GM18861 (cell line): ENCODE results near the gene NKAIN2.
"Not testable (repeated sequence)": the region's sequence is repeated elsewhere in the genome, so short reads cannot be mapped to it uniquely, and the experiment has no call there.

Source experiments
- ATAC-seq: cut with Tn5 transposase; IDR thresholded peaks from one replicate; pipeline ENCODE4 v1.9.1; 2021; ENCODE audit not compliant: unreplicated experiment

The NKAIN2 gene

DNA sequence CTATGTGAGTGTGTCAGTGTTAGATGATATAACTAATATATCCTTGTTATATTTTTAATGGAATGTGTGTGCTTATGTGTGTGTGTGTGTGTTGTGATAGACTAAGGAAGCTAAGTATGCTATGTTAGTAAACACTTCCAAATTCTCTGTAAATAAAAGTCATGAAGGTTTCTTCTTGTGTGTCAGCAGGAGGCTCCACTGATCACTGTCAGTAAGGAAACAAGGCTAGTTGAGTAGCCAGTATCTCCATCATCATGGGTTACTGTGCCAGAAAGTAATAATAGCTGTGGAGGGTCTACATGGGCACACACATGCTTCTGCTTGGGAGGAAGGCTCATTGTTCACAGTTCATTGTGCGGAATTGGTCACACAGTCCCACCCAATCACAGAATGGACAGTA lies 855.8 kb downstream of the NKAIN2 start:
- no peak for ATAC-seq

DNA sequence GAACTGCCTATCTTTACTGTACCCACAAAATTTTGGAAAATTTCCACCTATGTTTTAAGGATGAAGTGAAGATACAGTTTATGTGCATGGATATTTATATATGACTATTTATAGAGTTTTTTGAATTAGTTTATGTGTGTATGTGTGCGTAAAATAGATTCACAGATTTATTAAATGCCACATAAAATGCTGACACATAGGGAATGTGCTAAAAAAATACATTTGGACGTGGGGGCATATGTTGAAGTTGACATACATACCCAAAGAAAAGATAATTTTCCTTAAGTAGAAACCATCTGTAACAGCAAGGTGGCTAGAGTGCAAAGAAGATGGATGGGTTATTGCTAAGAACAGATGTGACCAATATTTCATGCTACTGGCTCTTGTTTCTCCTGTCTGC lies 856.5 kb downstream of the NKAIN2 start:
- no peak for ATAC-seq

DNA sequence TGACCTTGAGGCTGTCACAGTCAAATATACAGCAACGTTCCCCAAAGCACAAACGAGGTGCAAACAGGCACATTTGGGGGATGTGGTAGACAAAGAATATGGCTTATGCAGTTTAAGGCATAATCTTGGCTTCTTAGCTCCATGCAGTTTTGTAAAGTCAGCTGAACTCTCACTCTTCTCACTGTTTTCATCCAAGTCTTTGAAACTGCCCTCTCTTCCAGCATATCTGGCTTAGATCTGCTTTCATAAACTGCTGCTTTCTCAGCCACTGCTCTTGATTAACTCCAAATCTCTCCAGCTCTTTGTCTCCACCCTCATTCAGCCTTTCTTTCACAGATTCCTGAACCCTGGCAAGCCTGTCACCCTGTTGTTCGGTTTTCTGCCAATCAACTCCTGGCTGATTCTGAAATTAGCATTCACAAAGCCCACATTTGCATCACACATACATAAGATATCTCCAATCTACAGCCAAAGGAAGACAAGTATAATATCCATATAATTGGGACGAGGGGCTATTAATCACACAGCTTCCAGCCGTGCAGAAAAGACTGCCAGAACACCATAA lies 857.5 kb downstream of the NKAIN2 start:
- ATAC-seq, result no peak

DNA sequence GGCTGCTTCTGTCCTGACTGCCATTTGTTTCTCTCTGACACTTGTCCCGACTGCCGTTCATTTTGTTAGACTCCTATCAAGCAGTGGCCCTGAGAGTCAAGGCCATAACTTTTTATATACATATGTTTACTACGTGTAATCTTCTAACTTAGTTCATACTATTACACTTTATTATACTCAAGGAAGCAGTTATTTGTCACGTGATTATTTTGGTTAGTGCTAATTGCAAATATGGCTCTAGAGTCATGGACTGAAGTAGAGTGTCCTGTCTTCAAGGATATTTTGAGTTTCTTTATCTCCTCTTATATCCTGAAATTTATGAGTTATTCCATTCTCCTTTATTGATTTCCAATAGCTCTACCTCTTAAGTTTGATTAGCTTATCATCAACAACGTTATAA lies 864.4 kb downstream of the NKAIN2 start:
- ATAC-seq, result no peak

DNA sequence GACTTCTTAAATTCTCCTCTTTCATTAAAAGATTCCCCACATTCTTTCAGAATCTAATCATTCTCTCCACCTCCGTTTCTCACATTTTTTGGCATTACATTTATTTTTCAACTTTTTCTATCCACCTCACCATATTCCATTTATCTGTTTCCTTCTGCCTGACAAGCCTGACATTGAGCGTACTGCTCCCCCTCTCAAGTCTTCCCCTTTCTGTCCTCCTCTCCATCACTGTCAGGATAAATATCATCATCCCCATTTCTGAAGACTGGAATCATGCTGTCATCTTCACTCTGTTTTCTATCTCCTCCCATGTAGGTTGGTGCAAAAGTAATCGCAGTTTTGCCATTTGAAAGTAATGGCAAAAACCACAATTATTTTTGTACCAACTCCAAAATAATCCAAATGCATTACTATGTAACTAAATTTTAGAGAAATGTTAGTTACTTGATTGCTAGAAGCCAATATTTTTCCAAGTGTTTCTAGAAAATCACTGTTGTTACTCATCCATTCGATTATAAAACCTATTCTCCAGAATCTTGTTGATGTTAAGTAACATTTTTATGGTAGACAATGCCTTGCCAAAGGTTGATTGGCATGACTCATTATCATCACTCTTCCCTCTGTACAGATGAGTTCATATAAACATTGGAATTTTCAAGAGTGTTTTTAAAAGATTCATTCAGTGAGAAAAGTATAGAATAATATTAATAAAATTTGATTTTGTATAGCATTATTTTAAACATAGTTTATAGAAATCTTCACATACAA lies 866.2 kb downstream of the NKAIN2 start:
- ATAC-seq, result no peak

DNA sequence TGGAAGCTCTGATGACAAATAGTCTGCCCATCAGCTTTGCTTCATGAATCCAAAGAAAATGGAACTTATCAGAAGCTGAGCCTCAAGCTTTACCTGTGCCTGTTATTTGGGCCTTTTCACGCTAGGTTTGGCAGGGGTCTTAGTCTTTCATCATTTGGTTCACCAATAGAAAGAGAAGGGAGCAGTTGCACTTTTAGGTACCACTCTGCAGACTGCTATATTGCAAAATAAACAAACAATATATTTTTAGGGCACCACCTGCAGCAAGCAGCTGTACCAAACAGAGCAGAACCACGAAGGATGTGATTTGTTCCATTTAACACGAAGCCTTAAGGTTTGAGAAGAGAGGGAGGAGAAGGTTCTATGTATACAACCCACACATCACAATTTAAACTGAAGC lies 867.1 kb downstream of the NKAIN2 start:
- ATAC-seq, result no peak

DNA sequence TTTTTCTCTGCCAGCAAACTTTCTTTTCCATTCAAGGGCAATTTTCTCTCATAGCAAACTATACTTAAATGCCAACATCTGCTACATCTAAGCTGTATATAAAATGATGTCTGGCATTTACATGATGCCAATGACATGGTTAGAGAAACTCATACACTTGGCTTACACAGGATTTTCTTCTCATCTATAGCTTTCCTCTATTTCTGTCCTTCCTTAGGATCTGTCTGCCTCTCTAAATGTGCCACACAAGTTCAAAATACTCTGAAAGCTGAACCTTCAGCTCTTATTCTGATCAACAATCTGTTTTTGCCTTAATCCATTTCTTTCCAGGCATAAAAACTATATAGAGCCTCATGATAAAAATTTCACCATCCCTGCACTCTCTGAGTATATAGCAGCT lies 867.7 kb downstream of the NKAIN2 start:
- no peak for ATAC-seq

DNA sequence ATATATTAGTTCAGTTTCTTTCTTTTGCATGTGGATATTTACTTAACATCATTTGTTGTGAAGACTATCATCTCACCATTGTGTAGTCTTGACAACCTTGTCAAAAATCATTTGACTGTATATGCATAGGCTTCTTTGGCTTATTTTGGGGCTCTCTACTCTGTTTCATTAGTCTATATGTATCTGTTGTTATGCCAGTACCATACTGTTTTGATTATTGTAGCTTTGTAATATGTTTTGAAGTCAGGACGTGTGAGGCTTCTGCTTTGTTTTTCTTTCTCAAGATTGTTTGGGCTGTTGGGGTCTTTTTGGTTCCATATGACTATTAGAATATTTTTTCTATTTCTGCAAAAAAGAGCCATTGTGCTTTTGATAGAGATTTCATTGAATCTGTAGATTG lies 870.4 kb downstream of the NKAIN2 start:
- no peak for ATAC-seq

DNA sequence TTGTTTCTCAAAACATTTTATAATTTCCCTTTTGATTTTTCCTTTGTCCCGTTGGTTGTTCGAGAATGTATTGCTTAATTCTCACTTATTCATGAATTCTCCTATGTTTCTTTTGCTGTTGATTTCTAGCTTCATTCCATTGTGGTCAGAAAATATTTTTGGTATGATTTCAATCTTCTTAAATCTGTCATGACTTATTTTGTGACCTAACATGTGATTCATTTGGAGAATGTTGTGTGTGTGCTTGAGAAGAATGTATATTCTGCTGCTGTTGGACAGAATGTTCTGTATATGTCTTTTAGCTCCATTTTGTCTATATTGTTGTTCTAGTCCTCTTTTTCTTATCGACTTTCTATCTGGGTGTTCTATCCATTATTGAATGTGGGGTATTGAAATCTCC lies 872.4 kb downstream of the NKAIN2 start:
- ATAC-seq, result no peak

DNA sequence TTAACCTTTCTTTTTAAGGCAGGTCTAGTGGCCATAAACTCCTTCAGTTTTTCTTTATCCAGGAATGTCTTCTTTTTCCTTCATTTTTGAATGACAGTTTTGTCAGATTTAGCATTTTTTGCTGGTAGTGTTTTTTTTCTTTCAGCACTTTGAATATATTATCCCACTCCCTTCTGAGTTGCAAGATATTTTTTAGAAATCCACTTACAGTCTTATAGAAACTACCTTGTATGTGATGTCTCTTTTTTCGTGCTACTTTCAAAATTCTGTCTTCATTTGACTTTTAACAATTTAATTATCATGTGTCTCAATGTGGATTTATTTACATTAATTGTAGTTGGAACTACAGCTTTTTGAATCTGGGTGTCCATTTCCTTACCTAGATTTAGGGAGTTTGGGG lies 874.2 kb downstream of the NKAIN2 start:
- no peak for ATAC-seq

DNA sequence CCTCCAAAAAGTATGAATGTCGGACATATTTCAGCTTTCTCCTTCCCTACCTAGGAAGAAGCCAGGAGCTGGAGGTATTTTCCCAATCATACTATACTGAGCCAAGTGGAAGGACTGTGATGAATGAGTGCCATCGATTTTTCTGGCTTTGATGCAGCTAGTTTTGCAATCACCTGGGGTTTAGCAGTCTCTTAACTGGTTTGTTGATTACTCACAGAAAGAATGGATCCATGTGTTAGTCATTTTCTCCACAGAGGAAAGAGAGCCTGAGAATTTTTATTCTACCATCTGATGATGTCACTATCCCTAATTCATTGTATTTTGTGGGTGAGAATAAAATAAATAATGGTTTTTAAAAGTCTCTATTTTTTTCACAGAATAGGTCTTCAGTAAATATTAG lies 875.7 kb downstream of the NKAIN2 start:
- ATAC-seq, result no peak

DNA sequence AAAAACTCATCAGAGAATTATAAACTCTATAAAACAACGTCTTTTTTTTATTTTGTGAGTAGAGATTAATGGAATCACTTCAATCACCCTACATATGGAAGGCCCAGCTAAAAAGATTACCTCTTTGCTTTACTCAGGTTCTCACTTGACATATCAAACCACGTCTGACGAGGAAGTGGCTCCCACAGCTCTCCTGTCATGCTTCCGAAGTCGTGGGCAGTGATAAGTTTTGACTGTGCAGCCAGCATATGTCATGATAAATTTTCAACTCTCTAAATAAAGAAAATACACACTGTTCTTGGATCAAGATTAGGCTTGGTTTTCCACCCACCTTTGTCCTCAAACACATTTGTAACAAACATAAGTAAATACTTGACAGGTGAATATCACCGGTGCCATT lies 879.1 kb downstream of the NKAIN2 start:
- ATAC-seq, result no peak

DNA sequence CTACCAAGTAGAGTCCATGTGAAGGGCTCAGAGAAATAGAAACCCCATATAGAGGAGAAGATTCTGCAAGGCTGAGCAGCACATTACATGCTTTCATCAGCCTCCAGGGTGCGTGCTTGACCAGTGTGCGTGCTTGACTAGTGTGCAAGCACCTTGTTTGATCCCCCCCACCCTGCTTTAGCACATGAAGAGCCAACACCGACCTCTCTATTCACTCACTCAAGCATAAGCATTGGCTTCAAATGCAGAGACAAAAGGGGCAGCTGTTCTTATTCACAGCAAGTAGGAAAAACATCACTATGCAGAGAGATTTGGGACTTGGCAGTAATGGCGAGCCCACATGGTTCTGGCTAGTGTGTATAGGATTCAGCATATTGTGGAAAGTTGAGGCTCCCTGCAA lies 879.8 kb downstream of the NKAIN2 start:
- no peak for ATAC-seq

DNA sequence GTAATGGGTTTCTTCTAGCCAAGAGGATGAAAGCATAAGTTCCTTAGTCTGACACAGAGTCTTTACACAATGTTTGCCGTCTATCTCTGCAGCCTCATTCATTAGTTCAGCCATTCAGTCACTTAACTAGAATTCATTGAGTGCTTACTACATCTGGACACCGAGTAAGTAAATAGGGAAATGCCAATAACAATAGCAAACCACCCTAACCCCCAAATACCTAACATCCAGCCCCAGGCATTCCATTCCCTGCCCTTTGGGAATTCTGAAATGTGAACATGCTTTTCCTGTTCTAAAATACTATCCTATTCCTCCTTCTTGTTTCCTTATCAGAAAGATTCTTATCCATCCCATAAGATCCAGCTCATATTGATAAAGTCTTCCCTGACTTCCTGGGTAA lies 881.0 kb downstream of the NKAIN2 start:
- ATAC-seq, result no peak

DNA sequence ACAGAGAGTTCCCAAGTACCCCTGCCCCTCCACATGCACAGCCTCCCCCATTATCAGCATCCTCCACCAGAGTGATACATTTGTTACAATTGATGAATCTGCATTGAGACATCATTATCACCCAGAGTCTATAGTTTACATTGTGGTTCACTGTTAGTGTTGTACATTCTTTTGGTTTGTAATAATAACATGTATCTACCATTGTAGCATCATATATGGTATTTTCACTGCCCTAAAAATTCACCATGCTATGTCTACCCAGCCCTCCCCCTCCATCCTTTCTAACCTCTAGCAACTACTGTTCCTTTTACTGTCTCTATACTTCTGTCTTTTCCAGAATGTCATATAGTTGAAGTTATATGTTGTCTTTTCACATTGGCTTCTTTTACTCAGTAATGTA lies 884.7 kb downstream of the NKAIN2 start:
- no peak for ATAC-seq

DNA sequence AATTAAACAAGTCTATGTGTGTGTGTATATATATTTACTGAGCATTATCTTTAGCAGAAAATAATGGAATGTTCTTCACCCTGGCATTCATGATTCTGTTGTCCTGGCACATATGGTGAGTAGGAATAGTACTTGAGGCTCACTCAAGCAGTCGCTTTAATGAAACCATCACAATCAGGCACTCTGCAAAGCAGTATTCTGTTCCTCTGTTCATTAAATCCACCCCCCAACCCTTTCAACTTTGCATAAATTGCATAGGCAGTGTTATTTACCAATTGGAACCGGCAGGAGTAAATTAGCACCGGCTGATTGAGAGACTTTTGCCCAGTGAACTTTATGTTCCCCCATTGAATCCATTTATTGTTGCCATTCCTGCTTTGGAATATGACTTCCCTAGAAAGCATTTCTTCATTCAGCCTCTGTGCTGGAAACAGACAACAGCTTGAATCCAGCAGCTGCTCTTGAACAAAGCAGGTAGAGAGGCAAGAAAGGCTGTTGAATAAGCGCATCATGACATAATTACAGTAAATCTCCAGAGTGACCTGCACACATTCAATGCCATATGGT lies 890.6 kb downstream of the NKAIN2 start:
- no peak for ATAC-seq

DNA sequence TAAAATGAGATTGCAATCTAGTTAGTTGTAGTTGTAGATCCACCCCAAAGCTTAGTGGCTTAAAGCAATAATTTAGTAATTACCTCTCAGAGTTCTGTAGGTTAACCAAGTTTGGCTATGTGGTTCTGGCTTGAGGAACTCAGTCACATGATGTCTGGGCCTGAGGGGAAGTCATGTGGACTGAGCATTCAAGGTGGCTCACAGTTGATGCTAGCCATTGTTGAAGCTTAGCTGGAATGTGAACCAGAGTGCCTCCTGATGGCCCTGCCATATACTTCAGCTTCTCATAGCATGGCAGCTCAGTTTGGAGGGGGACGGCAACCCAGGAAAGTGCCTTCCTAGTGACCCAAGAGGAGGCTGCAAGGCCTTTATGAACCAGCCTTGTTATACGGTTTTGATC lies 895.4 kb downstream of the NKAIN2 start:
- ATAC-seq, result no peak

DNA sequence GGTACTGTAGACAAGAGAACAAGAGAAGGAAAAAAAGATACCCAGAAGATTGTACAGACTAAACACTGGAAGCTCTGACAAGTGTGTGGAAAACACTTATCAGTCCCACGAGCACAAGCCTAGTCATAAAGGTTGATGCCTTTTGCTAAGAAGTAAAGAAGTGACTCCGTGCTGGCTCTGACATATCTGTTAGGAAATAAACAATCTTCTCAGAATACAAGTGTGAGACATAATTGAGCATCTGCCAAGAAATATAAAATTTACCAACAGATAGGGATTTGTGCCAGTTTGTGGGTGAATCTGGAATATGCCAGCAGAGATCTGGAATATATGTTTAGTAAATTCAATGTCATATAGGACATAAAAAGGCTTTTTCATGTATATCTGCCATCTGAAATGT lies 899.9 kb downstream of the NKAIN2 start:
- no peak for ATAC-seq

DNA sequence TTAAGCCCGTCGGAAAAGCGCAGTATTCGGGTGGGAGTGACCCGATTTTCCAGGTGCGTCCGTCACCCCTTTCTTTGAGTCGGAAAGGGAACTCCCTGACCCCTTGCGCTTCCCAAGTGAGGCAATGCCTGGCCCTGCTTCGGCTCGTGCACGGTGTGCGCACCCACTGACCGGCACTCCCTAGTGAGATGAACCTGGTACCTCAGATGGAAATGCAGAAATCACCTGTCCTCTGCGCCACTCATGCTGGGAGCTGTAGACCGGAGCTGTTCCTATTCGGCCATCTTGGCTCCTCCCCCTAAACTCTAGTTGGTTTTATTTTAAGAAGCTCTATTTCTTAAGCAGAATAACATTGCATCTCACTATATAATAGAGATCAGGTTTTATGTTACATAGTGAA lies 908.9 kb downstream of the NKAIN2 start:
- not testable (repeated sequence) for ATAC-seq

DNA sequence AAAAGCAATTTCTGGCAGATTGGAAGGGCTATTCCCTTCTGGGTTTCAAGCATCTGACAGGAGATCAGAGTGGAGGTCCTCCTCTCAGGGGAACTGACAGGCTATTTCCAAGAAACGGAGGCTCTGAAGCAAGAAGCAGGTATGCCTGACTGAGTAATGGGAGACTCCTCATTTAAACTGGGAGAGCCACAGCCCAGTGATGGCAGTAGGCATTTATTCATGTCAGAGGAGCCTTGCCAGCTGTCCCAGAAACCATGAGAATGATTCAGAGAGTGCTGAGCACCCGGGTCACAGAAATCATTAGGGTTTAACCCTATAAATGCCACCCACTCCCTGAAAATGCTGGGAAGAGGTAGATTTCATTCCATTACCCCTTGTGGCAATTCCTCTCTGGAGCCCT lies 911.1 kb downstream of the NKAIN2 start:
- no peak for ATAC-seq

DNA sequence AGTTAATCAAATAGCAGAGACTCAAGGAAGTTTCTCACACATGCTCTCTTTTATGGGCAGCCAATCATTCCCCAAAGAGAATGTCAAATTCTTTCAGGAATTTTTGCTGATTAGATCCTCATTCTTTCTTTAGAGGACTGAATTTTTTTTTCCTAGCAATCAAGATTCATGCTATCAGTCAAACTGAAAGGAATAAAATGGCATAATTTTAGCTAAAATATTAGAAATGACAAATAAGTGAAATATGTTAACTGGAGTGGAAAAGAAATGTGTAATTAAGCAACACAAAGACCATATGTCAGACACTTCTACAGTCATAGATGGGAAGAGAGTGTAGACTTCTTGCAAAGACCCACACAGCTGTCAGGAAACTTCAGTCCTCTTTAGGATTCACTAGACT lies 916.2 kb downstream of the NKAIN2 start:
- ATAC-seq, result no peak

DNA sequence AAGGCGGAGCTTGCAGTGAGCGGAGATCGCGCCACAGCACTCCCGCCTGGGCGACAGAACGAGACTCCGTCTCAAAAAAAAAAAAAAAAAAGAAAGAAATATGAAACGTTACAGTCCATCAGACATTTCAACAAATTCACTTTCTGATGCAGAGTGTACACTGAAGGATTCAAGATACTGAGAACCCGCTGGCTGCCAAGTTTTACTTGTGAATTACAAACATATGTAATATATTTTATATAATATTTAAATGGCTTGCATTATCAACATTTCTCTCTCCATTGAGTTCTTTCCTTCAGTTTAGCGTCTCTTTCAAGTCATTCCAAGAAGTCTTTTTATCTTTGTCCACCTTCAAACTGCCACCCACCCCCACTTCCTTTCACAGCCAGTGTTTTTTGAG lies 917.7 kb downstream of the NKAIN2 start:
- ATAC-seq, result no peak
